GM10847 (cell line): Measurements from ENCODE around the gene HDAC11.

Experiments
- POLR2A ChIP-seq: IDR thresholded peaks from 2 replicates; pipeline ENCODE4 v1.6.1; 2011; ENCODE audit not compliant: insufficient read length; ENCODE audit errors: extremely low read depth

Gene HDAC11, protein sequence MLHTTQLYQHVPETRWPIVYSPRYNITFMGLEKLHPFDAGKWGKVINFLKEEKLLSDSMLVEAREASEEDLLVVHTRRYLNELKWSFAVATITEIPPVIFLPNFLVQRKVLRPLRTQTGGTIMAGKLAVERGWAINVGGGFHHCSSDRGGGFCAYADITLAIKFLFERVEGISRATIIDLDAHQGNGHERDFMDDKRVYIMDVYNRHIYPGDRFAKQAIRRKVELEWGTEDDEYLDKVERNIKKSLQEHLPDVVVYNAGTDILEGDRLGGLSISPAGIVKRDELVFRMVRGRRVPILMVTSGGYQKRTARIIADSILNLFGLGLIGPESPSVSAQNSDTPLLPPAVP

GRCh38 chr3:13479582-13480339 lies at the start of gene HDAC11:
TSS of gene HDAC11 (plus strand) at chr3:13480306. CDS start at chr3:13480348, 42 bp downstream.
- TF ChIP-seq POLR2A = peak; percentile 58

- TF ChIP-seq POLR2A = no peak
Observed at GRCh38 chr3:13432093-13432492, 48.0 kb upstream of the HDAC11 start.

- TF ChIP-seq POLR2A = no peak
Observed at GRCh38 chr3:13433912-13434311, 46.2 kb upstream of the HDAC11 start.

GRCh38 chr3:13440204-13440817 lies 39.8 kb upstream of the HDAC11 start:
- TF ChIP-seq POLR2A = no peak

DNA sequence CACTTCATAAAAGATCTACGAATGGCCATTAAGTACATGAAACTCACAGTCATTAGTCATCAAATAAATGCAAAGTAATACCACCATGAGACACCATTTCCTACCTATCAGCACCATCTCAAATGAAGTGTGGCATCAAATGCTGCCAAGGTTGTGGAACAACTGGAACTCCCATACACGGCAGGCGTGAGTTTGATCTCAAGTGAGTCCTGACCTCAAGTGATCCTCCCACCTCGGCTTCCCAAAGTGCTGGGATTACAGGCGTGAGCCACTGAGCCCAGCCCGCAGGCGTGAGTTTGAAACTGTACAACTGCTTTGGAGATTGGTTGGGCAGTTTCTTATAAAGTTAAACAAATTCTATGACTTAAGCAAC lies 28.8 kb upstream of the HDAC11 start:
- no peak for TF ChIP-seq POLR2A

DNA sequence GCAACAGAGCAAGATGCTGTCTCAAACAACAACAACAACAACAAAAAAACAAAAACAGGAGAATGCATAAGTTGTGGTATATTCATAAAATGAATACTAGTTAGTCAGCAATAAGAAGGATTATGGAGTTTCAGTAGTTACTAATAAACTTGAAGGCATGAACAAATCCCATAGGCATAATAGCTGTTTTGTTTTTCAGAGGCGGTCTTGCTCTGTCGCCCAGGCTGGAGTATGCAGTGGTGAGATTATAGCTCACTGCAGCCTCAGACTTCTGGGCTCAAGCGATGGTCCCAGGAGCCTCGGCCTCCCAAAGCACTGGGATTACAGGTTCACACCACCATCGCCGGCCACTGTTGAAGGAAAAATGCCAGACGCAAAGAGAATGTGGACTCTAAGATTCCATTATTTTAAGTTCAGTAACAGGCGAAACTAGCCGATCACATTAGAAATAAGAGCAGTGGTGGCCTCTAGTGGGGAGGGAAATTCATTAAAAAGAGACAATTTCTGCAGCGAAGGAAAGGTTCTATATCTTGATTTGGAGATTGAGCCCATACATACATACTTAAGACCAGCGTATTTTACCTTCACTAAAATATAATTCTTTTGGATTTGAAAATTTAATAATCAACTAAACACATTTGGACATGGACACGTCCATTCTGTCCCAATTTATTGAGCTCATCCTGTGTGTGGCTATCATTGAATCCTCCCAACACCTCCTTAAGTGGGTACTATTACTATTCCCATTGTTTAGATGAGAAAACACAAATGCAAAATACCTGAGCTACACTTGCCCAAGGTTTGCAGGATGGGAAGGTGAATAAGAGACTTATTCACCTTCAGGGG lies 27.4 kb upstream of the HDAC11 start:
- TF ChIP-seq POLR2A = no peak

GRCh38 chr3:13455644-13456043 lies 24.5 kb upstream of the HDAC11 start:
- TF ChIP-seq POLR2A = no peak

DNA sequence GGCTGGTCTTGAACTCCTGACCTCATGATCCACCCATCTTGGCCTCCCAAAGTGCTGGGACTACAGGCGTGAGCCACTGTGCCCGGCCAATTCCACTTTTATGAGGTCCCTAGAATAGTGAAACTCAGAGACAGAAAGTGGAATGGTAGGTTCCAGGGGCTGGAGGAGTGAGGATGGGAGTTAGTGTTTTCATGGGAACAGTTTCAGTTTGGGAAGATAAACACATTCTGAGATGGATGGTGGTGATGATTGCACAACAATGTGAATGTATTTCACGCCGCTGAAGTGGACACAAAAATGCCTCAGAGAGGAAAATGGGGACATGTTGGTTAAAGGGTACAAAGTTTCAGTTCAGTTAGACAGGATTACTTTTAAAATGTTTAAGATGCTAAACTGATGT lies 22.5 kb upstream of the HDAC11 start:
- TF ChIP-seq POLR2A = no peak

DNA sequence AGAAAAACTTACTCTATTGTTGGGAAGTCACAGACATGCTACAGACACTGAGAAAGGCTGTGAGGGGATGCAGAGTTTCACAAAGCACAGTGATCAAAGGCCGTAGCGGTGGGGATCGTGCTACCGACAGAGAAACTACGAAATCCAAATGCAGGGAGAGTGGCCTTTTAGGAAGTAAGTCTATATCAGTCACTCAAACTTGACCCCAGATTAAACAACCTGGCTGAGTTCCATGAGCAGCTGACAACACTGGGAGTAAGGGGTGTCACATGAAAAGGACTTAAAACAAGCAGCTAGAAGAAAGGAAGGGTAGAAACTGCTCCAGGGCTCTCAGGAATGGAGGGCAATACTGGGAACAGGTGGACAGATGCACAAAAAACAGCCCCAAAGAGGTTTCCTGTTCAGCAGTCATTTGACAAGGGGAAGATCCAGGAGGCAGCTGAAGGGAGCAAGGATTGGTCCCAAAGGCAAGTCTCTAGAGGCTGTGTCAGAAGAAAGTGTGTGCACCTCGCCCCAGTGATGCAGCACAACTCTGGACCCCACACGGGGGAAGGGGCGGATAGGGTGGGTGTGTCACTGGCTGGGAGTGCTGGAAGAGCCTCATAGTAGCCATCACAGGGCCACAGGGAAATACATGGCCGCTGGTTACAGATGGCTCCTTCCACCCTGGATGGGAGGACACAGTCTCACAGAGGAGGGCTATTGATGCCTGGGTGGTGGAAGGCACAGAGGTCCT lies 20.3 kb upstream of the HDAC11 start:
- TF ChIP-seq POLR2A = no peak

DNA sequence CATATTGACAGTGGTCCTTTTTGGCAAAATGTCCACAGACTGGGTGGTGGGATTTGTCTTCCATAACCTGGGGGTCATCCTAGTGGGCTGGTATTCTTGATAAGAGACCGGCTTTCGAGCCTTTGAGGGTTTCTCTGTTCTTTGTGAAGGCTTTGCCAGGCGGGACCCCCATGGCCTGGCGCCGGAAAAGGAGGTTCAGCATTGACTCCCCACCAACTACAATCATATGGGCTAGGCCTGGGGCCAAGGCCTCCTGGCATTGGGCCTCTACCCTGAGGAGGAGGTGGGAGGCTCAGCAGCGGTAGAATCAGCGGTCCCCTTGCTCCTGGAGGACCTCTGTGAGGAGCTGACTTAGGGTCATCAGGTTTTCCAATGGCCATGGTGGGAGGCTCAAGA lies 19.8 kb upstream of the HDAC11 start:
- TF ChIP-seq POLR2A = no peak

- TF ChIP-seq POLR2A = no peak
Observed at GRCh38 chr3:13461169-13462124, 18.7 kb upstream of the HDAC11 start.

DNA sequence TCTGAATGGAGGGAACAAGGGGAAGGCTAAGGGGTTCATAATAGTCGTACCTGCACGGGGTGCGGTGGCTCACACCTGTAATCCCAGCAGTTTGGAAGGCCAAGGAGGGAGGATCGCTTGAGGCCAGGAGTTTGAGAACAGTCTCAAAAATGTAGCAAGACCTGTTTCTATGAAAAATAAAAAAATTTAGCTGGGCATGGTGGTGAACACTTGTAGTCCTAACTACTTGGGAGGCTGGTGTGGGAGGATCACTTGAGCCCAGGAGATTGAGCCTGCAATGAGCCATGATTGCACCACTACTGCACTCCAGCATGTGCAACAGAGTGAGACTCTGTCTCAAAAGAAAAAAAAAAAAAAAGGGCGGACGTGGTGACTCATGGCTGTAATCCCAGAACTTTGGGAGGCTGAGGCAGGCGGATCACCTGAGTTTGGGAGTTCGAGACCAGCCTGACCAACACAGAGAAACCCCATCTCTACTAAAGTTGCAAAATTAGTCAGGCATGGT lies 17.9 kb upstream of the HDAC11 start:
- TF ChIP-seq POLR2A = no peak

DNA sequence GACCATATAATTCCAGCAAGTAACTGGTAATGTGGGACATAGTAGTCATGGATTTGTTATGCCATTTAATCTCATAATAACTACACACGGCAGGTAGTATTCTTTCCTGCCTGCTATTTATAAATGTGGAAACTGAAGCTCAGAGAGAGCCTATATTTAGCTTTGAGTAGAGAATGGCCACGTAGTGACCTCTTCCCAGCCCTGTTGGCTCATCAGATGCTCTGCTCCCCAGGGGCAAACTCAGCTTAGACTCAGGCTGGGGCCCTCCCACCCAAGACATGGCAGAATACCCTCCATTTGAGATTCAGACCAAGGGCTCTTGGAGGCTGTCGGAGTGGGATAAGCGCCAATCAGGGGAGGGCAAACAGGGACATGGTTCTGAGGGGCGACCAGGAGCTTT lies 17.3 kb upstream of the HDAC11 start:
- TF ChIP-seq POLR2A = no peak
